Endothelial cell of umbilical vein (primary cell): Measurements from ENCODE around the gene ZMYND11. TPM values are rescaled to one million over a fixed set of nuclear protein-coding genes. Genes with fewer than 3 reads are reported as not detected.

Experiments used
- BruUV-seq: library from RNA; stranded (reverse); fragments of 400-500 nt; replicated peaks from 2 replicates; lab custom pipeline; 2021; lab: Mats Ljungman, UMichigan
- CTCF ChIA-PET: fragments of 300-600, 350-600 bp; sonication (Branson Sonifier 250); formaldehyde crosslinking; loops from one replicate; lab custom pipeline; 2021; ENCODE audit warnings: antibody characterized with exemption, inconsistent platforms; lab: Charles Lee
- POLR2A ChIA-PET: fragments of 300-600, 350-600 bp; sonication (Branson Sonifier 250); formaldehyde crosslinking; loops from one replicate; lab custom pipeline; 2021; ENCODE audit warnings: antibody characterized with exemption, inconsistent platforms; lab: Charles Lee
- DNase-seq: peaks from one replicate; pipeline ENCODE4 v3.0.0-alpha.2; 2011; ENCODE audit warnings: low read depth, low spot score
- FAIRE-seq: peaks from 2 replicates; lab custom pipeline; 2011; peaks lifted over from hg19 to GRCh38; lab: Jason Lieb, UNC
- H2AFZ ChIP-seq: 2 replicates; pipeline ENCODE4 v1.6.0; 2012; ENCODE audit warnings: low read depth, low read length, control low read depth, inconsistent platforms
- H3K27ac ChIP-seq: 2 replicates; pipeline ENCODE4 v1.5.1; 2011; ENCODE audit warnings: low read depth, mild to moderate bottlenecking, control low read depth, low read length, moderate library complexity; ENCODE audit not compliant: insufficient read depth
- H3K27me3 ChIP-seq, 2 experiments: 2 replicates each; pipeline versions ENCODE4 v1.6.0 to v1.6.1; 2011; ENCODE audit warnings: low read length in 2 of 2, mixed read lengths in 1 of 2; ENCODE audit not compliant: control insufficient read depth in 2 of 2, insufficient read depth in 2 of 2
- H3K36me3 ChIP-seq, 2 experiments: 2 replicates in 1 of 2; 3 replicates in 1 of 2; pipeline ENCODE4 v1.5.1; 2011; ENCODE audit warnings: low read length in 2 of 2, mild to moderate bottlenecking in 1 of 2, moderate library complexity in 1 of 2; ENCODE audit not compliant: control insufficient read depth in 2 of 2, insufficient read depth in 2 of 2; ENCODE audit errors: extremely low read depth in 1 of 2
- H3K4me1 ChIP-seq: 3 replicates; pipeline ENCODE4 v1.5.1; 2011; ENCODE audit warnings: mild to moderate bottlenecking, low read length; ENCODE audit not compliant: control insufficient read depth, insufficient read depth; ENCODE audit errors: extremely low read depth
- H3K4me2 ChIP-seq: 2 replicates; pipeline ENCODE4 v1.6.1; 2011; ENCODE audit warnings: low read length, control low read depth, mixed read lengths; ENCODE audit not compliant: insufficient read depth
- H3K4me3 ChIP-seq, 3 experiments: fragments of 200-600 bp in 1 of 3; sonication (generic), shearing (Covaris generic) in 1 of 3; replicated peaks in 1 of 3; 2 replicates each; pipeline ENCODE4 v1.5.1; 2011 to 2016; ENCODE audit warnings: control low read depth in 3 of 3, low read length in 3 of 3, mild to moderate bottlenecking in 2 of 3, inconsistent platforms in 1 of 3, low read depth in 1 of 3, moderate library complexity in 1 of 3; ENCODE audit not compliant: insufficient read depth in 1 of 3
- H3K79me2 ChIP-seq: 2 replicates; pipeline ENCODE4 v1.6.0; 2012; ENCODE audit warnings: low read length, inconsistent platforms; ENCODE audit not compliant: control insufficient read depth, insufficient read depth
- H3K9ac ChIP-seq: replicated peaks from 2 replicates; pipeline ENCODE3; 2011; ENCODE audit warnings: low read length, control low read depth; ENCODE audit not compliant: insufficient read depth; ENCODE audit errors: extremely low read depth
- H3K9me1 ChIP-seq: replicated peaks from 3 replicates; pipeline ENCODE4 v1.6.0; 2011; ENCODE audit warnings: mild to moderate bottlenecking, low read length; ENCODE audit not compliant: control insufficient read depth, insufficient read depth; ENCODE audit errors: extremely low read depth
- H3K9me3 ChIP-seq: replicated peaks from 2 replicates; pipeline ENCODE4 v1.5.1; 2012; ENCODE audit warnings: low read length, inconsistent platforms; ENCODE audit not compliant: control insufficient read depth, insufficient read depth
- H4K20me1 ChIP-seq: replicated peaks from 2 replicates; pipeline ENCODE3; 2011; ENCODE audit warnings: mild to moderate bottlenecking, low read length; ENCODE audit not compliant: control insufficient read depth, insufficient read depth; ENCODE audit errors: extremely low read depth
- CTCF ChIP-seq, 2 donors: IDR thresholded peaks; 1 replicate in 1 of 2; 2 replicates in 1 of 2; pipeline ENCODE4 v1.5.1; 2011; ENCODE audit warnings: low read length in 2 of 2, mild to moderate bottlenecking in 2 of 2, moderate library complexity in 2 of 2, control low read depth in 1 of 2, inconsistent platforms in 1 of 2, low read depth in 1 of 2; ENCODE audit not compliant: insufficient read depth in 1 of 2; ENCODE audit errors: extremely low read depth in 1 of 2
- EZH2 ChIP-seq: IDR thresholded peaks from 2 replicates; pipeline ENCODE4 v1.6.1; 2012; ENCODE audit warnings: borderline replicate concordance, low read depth, mild to moderate bottlenecking, moderate library complexity, low read length, inconsistent platforms; ENCODE audit not compliant: severe bottlenecking
- FOS ChIP-seq: IDR thresholded peaks from 2 replicates; pipeline ENCODE4 v1.6.1; 2011; ENCODE audit warnings: mild to moderate bottlenecking, low read length, moderate library complexity, borderline replicate concordance; ENCODE audit not compliant: insufficient read depth
- GATA2 ChIP-seq: IDR thresholded peaks from 2 replicates; pipeline ENCODE4 v1.7.0; 2011; ENCODE audit warnings: low read depth, mild to moderate bottlenecking, moderate library complexity, mixed read lengths, low read length; ENCODE audit not compliant: insufficient read length, insufficient read depth
- JUN ChIP-seq: IDR thresholded peaks from 2 replicates; pipeline ENCODE4 v1.6.1; 2011; ENCODE audit warnings: borderline replicate concordance, low read depth; ENCODE audit not compliant: insufficient read length, insufficient read depth
- MAX ChIP-seq: IDR thresholded peaks from 2 replicates; pipeline ENCODE4 v1.6.1; 2011; ENCODE audit not compliant: insufficient read depth, insufficient read length
- MYC ChIP-seq: IDR thresholded peaks from one replicate; pipeline ENCODE4 v1.6.1; 2011; ENCODE audit warnings: mild to moderate bottlenecking, low read depth, low read length
- POLR2A ChIP-seq: IDR thresholded peaks from 2 replicates; pipeline ENCODE4 v1.6.1; 2012; ENCODE audit warnings: low read depth, mild to moderate bottlenecking, control low read depth, low read length
- POLR2AphosphoS5 ChIP-seq: IDR thresholded peaks from 2 replicates; pipeline ENCODE4 v1.6.1; 2012; ENCODE audit warnings: low read depth, mild to moderate bottlenecking, control low read depth, low read length, moderate library complexity; ENCODE audit not compliant: insufficient read depth
- dilution Hi-C: fragments of 300-500 bp; cut with MboI; formaldehyde crosslinking; loops from one replicate; pipeline ENCODE4 v1.15.0; 2019; ENCODE audit warnings: low sequenced_read_pairs; ENCODE audit not compliant: extremely low pct_ligation_motif_present
- intact Hi-C: fragments of 100-400 bp; cut with micrococcal nuclease; formaldehyde crosslinking; loops from one replicate; pipeline ENCODE4 v1.10.0; 2022
- polyA plus RNA-seq, 4 experiments: library from polyadenylated mRNA; depleted of rRNA in 3 of 4; stranded (reverse) in 3 of 4; unstranded in 1 of 4; fragments of >200 nt; gene quantifications; 2 replicates each; pipeline versions ENCODE4 v1.2.1 to v1.2.3, GENCODE V29; 2011 to 2012; ENCODE audit warnings: missing spikeins in 1 of 4
- total RNA-seq: library from RNA; stranded (reverse); gene quantifications from 2 replicates; pipeline ENCODE4 v1.2.3, GENCODE V29; 2021

Gene ZMYND11
- total and polyA plus RNA-seq, 2 donors (not counting 3 experiments of a cell fraction or from before 2014, with no cell fraction given): 17.0 to 56.0 TPM

DNA sequence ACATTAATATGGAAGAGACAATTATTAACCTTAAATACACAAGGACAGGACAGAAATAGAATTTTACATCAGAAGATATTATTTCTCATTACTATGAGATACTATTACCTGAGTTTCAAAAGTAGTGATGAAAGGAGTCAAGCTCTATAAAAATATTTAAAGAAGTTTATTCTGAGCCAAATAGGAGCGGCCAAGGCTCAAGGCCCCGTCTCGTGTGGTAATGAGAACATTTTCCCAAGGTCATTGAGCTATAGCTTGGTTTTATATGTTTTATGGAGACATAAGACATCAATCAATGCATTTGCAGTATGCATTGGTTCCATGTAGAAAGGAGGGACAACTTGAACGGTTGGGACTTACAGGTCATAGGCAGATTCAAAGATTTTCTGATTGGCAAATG, 29.4 kb upstream of the ZMYND11 start:
- H2AFZ ChIP-seq: no peak overlapping the region
- no peaks in the 10 kb centered on the region for H3K36me3 ChIP-seq
- no peaks in the 10 kb centered on the region for H3K4me1 ChIP-seq
- CTCF ChIA-PET: no interaction called here
- H4K20me1 ChIP-seq: no peaks in the 10 kb centered on the region
- H3K27me3 ChIP-seq: peaks cover 0 to 8% of the 10 kb centered on the region in 2 experiments
- H3K9me1 ChIP-seq: no peaks in the 10 kb centered on the region
- no peak for FAIRE-seq
- no peak overlapping the region for H3K9ac ChIP-seq
- dilution Hi-C loops: no loop called here
- no peaks in the 10 kb centered on the region for H3K9me3 ChIP-seq
- no TSS peak for BruUV-seq
- no peak for DNase-seq
- POLR2A ChIA-PET: no interaction called here
- no peak for TF ChIP-seq FOS
- no peak for TF ChIP-seq MAX
- no peak for TF ChIP-seq JUN
- no peak for TF ChIP-seq POLR2A
- TF ChIP-seq POLR2AphosphoS5: no peak
- TF ChIP-seq GATA2: no peak
- H3K27ac ChIP-seq: no peak overlapping the region
- no peaks in the 10 kb centered on the region for H3K79me2 ChIP-seq
- no peak overlapping the region for H3K4me2 ChIP-seq
- H3K4me3 ChIP-seq: no peak overlapping the region
- intact Hi-C loops: no loop called here

- H3K9ac ChIP-seq: no peak overlapping the region
- dilution Hi-C loops: no loop called here
- H3K9me1 ChIP-seq: no peaks in the 10 kb centered on the region
- H3K4me1 ChIP-seq: no peaks in the 10 kb centered on the region
- H3K4me3 ChIP-seq: no peak overlapping the region
- no peaks in the 10 kb centered on the region for H3K79me2 ChIP-seq
- TF ChIP-seq FOS (no peak), JUN (no peak), MAX (no peak), CTCF (IDR thresholded peaks at IDR 0.05; ENCODE audit: extremely low read depth in 1 of 2, insufficient read depth in 1 of 2, low read depth in 1 of 2, low read length in 2 of 2) (no peak), MYC (no peak), POLR2A (no peak), POLR2AphosphoS5 (no peak), EZH2 (no peak), GATA2 (no peak)
- H3K4me2 ChIP-seq: no peak overlapping the region
- H3K27ac ChIP-seq: no peak overlapping the region
- H3K27me3 ChIP-seq: peaks cover 0 to 8% of the 10 kb centered on the region in 2 experiments
- CTCF ChIA-PET: no interaction called here
- DNase-seq: no peak
- no peaks in the 10 kb centered on the region for H3K36me3 ChIP-seq
- BruUV-seq: no TSS peak
- H2AFZ ChIP-seq: no peak overlapping the region
- no peaks in the 10 kb centered on the region for H3K9me3 ChIP-seq
- POLR2A ChIA-PET: no interaction called here
- no peaks in the 10 kb centered on the region for H4K20me1 ChIP-seq
- intact Hi-C loops: no loop called here
- no peak for FAIRE-seq
Observed at GRCh38 chr10:106740-107139, 28.5 kb upstream of the ZMYND11 start.
